ENCODE data around the gene STK17B.
"Not testable (repeated sequence)": the region's sequence is repeated elsewhere in the genome, so short reads cannot be mapped to it uniquely, and the experiment has no call there.

The STK17B gene

DNA sequence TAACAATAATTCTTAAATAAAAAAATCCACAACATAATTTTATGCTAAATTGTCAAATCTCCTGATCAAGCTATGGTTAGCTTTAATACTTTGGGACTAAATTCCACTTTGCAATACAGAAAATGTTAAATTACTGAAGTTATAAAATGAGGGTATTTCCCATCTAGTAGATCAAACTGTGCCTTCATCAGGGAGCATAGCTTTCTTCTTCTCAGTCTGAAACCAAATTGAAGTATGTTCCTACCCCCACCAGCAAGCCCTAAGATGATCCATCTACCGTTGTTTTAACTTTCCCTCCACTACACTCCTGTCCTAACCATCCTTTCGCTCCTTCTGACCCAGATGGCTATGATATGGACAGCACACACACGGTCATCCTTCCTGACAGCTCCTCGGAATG, 24.4 kb upstream of the STK17B start:
- peak overlapping the region in 1 of 2 donors; percentile 80 for H3K27ac Mint-ChIP-seq

DNA sequence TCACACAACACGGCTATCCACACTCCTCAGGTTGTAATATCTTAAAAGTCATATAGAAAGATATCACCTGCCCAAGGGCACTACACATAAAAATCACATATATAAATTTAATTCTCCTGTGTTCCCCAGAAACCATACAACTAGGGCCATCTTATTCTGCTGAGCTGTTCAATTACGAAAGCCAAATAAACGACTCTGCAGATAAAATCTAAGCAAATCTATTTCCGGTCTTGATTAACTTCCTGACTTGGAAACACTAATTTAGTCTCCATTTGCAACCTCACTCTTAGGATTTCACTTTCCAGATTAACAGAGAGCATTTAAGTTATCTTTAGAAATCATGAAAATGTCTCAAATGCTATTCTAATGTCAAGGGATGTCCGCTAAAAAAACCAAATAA, 23.9 kb upstream of the STK17B start:
- Mint-ChIP-seq H3K4me3 (peak overlapping the region; percentile 49 to 71), H3K4me1 (peaks cover 73% of the 10 kb centered on the region), H3K27ac (peak overlapping the region in 1 of 2 donors; percentile 80), H3K27me3 (no peaks in the 10 kb centered on the region), H3K9me3 (no peaks in the 10 kb centered on the region)
- no peak for DNase-seq
- ATAC-seq, result no peak

More for the DNA sequence above, 24.4 kb upstream of the STK17B start:
- ATAC-seq (no peak), DNase-seq (no peak)
- no peaks in the 10 kb centered on the region for H3K9me3 Mint-ChIP-seq
- H3K4me1 Mint-ChIP-seq, result peaks cover 72% of the 10 kb centered on the region
- H3K27me3 Mint-ChIP-seq, result no peaks in the 10 kb centered on the region
- peak overlapping the region; percentile 1 to 3 for H3K4me3 Mint-ChIP-seq

DNA sequence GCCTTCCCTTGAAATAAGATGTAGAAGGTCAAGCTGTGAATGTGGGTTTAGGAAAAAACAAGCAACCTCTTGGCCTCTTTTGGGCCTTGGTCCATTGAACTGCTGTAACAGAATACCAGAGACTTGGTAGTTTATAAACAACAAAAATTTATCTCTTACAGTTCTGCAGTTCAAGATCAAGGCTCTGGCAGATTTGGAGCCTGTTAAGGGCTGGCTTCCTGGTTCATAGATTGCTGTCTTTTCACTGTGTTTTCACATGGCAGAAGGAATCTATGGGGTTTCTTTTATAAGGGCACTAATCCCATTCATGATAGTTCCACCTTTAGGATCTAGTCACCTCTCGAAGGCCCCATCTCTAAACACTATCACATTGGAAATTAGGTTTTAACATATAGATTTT, 20.2 kb upstream of the STK17B start:
- DNase-seq (no peak), ATAC-seq (no peak)
- H3K27ac Mint-ChIP-seq, result no peak overlapping the region
- H3K27me3 Mint-ChIP-seq, result no peaks in the 10 kb centered on the region
- H3K9me3 Mint-ChIP-seq, result peaks cover 0 to 8% of the 10 kb centered on the region in 2 donors
- no peak overlapping the region for H3K4me3 Mint-ChIP-seq
- peaks cover 81% of the 10 kb centered on the region for H3K4me1 Mint-ChIP-seq

GRCh38 chr2:196187898-196188458, 16.6 kb upstream of the STK17B start:
- no peak for ATAC-seq
- no peak overlapping the region for H3K27ac Mint-ChIP-seq
- DNase-seq, result no peak
- H3K9me3 Mint-ChIP-seq, result peaks cover 0 to 8% of the 10 kb centered on the region in 2 donors
- no peak overlapping the region for H3K4me3 Mint-ChIP-seq
- peaks cover 90% of the 10 kb centered on the region for H3K4me1 Mint-ChIP-seq
- H3K27me3 Mint-ChIP-seq, result no peaks in the 10 kb centered on the region

- not testable (repeated sequence) for DNase-seq, H3K4me3 Mint-ChIP-seq, H3K9me3 Mint-ChIP-seq, ATAC-seq, H3K27me3 Mint-ChIP-seq, H3K27ac Mint-ChIP-seq
- H3K4me1 Mint-ChIP-seq, result peaks cover 90% of the 10 kb centered on the region
These were observed 15.9 kb upstream of the STK17B start for GRCh38 chr2:196187175-196187700.

GRCh38 chr2:196186266-196186980, 15.0 kb upstream of the STK17B start:
- peaks cover 90% of the 10 kb centered on the region for H3K4me1 Mint-ChIP-seq
- H3K4me3 Mint-ChIP-seq, result no peak overlapping the region
- no peaks in the 10 kb centered on the region for H3K27me3 Mint-ChIP-seq
- ATAC-seq (no peak), DNase-seq (no peak)
- peaks cover 0 to 8% of the 10 kb centered on the region in 2 donors for H3K9me3 Mint-ChIP-seq
- H3K27ac Mint-ChIP-seq, result no peak overlapping the region

- DNase-seq (no peak), ATAC-seq (no peak)
- Mint-ChIP-seq H3K27ac (no peak overlapping the region), H3K4me1 (peaks cover 88% of the 10 kb centered on the region), H3K27me3 (no peaks in the 10 kb centered on the region), H3K9me3 (peaks cover 0 to 8% of the 10 kb centered on the region in 2 donors), H3K4me3 (peak overlapping the region in 1 of 2 donors; percentile 57)
These were observed 13.5 kb upstream of the STK17B start for GRCh38 chr2:196184921-196185320.

DNA sequence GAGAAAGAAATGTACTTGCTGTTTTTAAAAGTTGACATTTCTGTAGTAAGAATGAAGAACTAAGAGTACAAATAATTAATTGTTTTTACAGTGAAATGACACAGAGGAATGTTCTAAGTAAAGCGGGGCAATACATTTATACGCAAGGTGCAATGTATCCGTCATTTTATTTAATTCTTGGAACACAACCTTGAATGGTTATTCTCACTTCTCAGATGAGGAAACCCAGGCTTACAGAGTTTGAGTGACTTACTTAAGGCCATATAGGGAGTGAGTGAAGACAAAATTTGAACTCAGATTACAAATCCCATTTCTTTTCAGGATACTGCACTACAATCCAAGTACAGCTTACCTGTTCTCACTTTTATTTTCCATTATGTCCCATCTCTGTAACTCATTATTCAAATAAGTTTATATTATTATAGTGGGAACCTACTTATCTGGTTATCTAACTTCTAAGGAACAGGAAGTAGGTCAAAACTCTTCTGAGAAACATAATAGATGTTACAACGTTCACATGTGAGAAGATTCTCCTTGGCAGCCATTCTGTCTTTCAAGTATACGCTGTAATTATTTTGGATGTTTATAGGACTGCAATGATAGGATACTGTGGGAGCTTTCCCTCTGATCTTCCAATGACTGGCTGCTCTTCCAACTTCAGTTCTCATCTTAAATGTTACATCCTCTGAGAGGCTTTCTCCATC, 12.3 kb upstream of the STK17B start:
- Mint-ChIP-seq H3K27me3 (no peaks in the 10 kb centered on the region), H3K27ac (peak overlapping the region; percentile 96 to 98), H3K9me3 (peaks cover 0 to 8% of the 10 kb centered on the region in 2 donors), H3K4me3 (peak overlapping the region; percentile 68 to 80), H3K4me1 (peaks cover 87% of the 10 kb centered on the region)
- DNase-seq (no peak), ATAC-seq (peak; percentile 41)

GRCh38 chr2:196183172-196183473, 11.7 kb upstream of the STK17B start:
- Mint-ChIP-seq H3K4me1 (peaks cover 89% of the 10 kb centered on the region), H3K27ac (peak overlapping the region; percentile 96 to 98), H3K9me3 (peaks cover 0 to 8% of the 10 kb centered on the region in 2 donors), H3K4me3 (peak overlapping the region; percentile 68 to 80), H3K27me3 (no peaks in the 10 kb centered on the region)
- peak; percentile 50 for ATAC-seq
- DNase-seq, result no peak

GRCh38 chr2:196182439-196183171, 11.2 kb upstream of the STK17B start:
- H3K4me1 Mint-ChIP-seq, result peaks cover 88% of the 10 kb centered on the region
- no peaks in the 10 kb centered on the region for H3K27me3 Mint-ChIP-seq
- peak overlapping the region; percentile 96 to 98 for H3K27ac Mint-ChIP-seq
- peak overlapping the region; percentile 68 to 80 for H3K4me3 Mint-ChIP-seq
- ATAC-seq (peak; percentile 90), DNase-seq (no peak)
- H3K9me3 Mint-ChIP-seq, result peaks cover 0 to 7% of the 10 kb centered on the region in 2 donors

DNA sequence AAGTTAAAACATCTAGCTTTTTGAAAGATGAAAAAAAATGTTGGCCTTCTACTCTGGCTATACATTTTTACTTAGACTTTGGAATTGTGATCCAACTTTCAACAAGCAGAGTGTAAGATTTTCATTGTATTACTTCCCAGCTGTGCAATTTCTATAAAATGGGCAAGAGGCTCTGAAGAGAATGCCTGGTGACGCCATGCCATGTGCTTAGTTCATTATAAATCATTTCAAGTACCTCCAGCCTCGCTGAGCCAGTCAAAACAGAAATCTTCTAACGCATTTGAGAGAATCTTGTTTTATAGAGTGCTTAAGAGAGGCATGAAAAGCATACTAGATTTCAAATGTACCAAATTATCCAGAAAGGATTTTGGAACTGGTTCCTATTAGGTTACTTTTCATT, 10.1 kb upstream of the STK17B start:
- Mint-ChIP-seq H3K4me3 (peak overlapping the region in 1 of 2 donors; percentile 68), H3K4me1 (peaks cover 92% of the 10 kb centered on the region), H3K9me3 (no peaks in the 10 kb centered on the region), H3K27me3 (no peaks in the 10 kb centered on the region), H3K27ac (peak overlapping the region in 1 of 2 donors; percentile 73)
- DNase-seq, result no peak
- ATAC-seq, result no peak

DNA sequence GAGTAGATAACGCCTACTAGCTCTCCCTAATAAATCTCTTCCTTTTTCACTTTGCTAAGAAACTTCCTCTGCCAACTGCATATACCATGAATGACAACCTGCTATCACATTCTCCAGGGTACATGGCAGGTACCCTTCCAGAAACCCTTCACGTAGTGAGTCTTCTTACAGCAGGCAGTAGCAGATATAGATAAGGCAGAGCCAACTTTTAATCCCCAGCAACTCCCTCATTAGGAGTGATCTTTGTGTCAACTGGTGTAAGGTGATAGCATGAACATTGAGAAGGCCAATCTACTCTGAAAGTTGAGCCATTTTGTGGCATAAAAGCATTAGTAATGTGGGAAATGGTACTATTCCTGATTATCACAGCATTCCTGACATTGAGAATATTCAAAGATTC, 5.7 kb upstream of the STK17B start:
- Mint-ChIP-seq H3K4me3 (peak overlapping the region; percentile 67 to 73), H3K27ac (peak overlapping the region; percentile 97), H3K9me3 (no peaks in the 10 kb centered on the region), H3K4me1 (peaks cover 85% of the 10 kb centered on the region), H3K27me3 (no peaks in the 10 kb centered on the region)
- ATAC-seq, result no peak
- no peak for DNase-seq

DNA sequence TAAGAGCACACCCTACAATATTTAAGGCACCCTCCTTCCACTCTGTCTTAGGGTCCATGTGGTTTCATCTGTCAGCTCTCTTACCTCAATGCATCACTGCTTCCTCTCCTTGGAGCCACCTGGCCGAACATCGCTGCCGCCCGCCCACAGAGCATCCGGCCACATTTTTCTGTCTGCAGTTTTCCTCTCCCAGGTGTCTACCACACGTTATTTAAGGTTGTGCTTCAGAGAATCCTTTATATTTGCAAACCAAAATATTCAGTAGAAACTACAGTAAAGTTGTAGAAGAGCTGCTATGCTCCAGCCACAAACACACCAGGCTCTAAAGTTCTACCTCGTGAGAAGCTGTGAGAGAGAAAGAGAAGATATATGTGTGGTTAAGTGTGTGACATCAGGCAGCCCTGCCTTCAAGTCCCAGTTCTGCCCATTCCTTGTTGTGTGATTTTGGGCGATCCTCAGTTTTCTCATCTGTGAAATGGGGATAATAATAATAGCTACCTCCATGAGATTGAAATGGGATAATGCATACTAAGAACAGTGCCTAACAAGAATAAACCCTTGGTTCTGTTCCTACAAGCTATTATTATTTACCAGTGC, 4.9 kb upstream of the STK17B start:
- Mint-ChIP-seq H3K4me1 (peaks cover 76% of the 10 kb centered on the region), H3K4me3 (peak overlapping the region; percentile 67 to 73), H3K9me3 (no peaks in the 10 kb centered on the region), H3K27ac (peak overlapping the region; percentile 82 to 94), H3K27me3 (no peaks in the 10 kb centered on the region)
- peak; percentile 69 for ATAC-seq
- DNase-seq, result peak; percentile 82 to 89

DNA sequence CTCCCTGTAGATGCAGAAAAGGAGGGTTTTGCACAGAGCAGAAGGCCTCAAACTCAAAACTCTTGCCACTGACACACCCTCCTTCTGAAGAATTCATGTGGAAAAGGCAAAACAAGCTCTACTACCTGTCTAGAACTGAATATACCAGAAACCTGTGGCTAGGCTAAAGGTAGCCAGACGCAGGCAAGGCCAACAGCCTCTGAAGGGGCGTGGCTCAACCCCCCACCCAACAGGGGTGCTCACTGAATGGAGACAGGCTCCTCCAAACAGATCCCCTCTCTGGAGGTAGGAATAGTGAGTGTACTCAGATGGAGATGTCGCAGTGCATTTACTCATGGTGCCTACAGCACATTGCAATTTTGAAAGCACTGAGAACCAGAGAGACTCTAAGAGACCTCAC, 3.0 kb upstream of the STK17B start:
- DNase-seq (peak in 1 of 2 donors; percentile 57), ATAC-seq (no peak)
- Mint-ChIP-seq H3K4me3 (peak overlapping the region; percentile 71 to 84), H3K27ac (peak overlapping the region; percentile 20 to 66), H3K9me3 (no peaks in the 10 kb centered on the region), H3K4me1 (peaks cover 61% of the 10 kb centered on the region), H3K27me3 (no peaks in the 10 kb centered on the region)

DNA sequence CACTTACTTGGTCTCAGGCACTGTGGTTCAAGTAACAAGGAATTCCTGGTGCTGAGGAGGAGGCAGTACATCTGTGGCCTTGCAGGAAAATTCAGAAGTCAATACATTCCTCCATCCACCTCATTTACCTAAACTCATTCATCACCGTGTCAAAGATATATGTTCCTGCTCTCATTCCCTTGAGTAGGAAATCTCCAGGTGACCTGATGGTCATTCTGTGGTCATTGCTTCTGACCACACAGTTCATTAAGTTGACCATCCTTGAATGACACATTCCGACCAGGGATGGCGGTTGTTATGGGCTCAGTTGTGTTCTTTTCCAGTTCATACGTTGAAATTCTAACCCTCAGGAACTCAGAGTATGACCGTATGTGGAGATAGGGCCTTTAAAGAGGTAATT, 2.1 kb upstream of the STK17B start:
- DNase-seq, result no peak
- H3K4me1 Mint-ChIP-seq, result peaks cover 52% of the 10 kb centered on the region
- ATAC-seq, result no peak
- peak overlapping the region; percentile 71 to 84 for H3K4me3 Mint-ChIP-seq
- no peaks in the 10 kb centered on the region for H3K9me3 Mint-ChIP-seq
- peak overlapping the region in 1 of 2 donors; percentile 48 for H3K27ac Mint-ChIP-seq
- H3K27me3 Mint-ChIP-seq, result no peaks in the 10 kb centered on the region

All from stimulated activated naive CD8-positive, alpha-beta T cell treated with anti-CD3 and anti-CD28 coated beads, Interleukin-15, amount 100 ng/mL, for 72 hours (primary cell).